HEK293 (cell line): ENCODE measurements around the gene PTPRR.

Experiments used
- CTCF ChIA-PET: fragments of 350-600 bp; formaldehyde crosslinking; extraction: SDS; loops from one replicate; lab custom pipeline; 2021; ENCODE audit warnings: antibody characterized with exemption; lab: Yijun Ruan, JAX
- POLR2A ChIA-PET: fragments of 300-600 bp; formaldehyde crosslinking; extraction: SDS; loops from one replicate; lab custom pipeline; 2020; ENCODE audit warnings: antibody characterized with exemption, inconsistent platforms; lab: Yijun Ruan, JAX
- H3K27ac ChIP-seq: fragments of 200-500 bp; sonication (Bioruptor generic); 2 replicates; pipeline ENCODE4 v1.5.1; 2014; ENCODE audit warnings: low read depth, low read length, control low read depth, inconsistent platforms; ENCODE audit errors: extremely low read depth
- H3K36me3 ChIP-seq, 2 experiments: fragments of 200-500 bp in 1 of 2; sonication (Bioruptor generic) in 1 of 2; 1 replicate in 1 of 2; 2 replicates in 1 of 2; pipeline ENCODE4 v1.5.1; 2014 to 2017; ENCODE audit warnings: inconsistent platforms in 2 of 2, low read length in 2 of 2; ENCODE audit not compliant: control insufficient read depth in 2 of 2, insufficient read depth in 1 of 2
- H3K4me1 ChIP-seq: fragments of 200-500 bp; sonication (Bioruptor generic); 2 replicates; pipeline ENCODE4 v1.5.1; 2014; ENCODE audit warnings: mild to moderate bottlenecking, low read length, inconsistent platforms; ENCODE audit not compliant: control insufficient read depth, insufficient read depth
- H3K4me3 ChIP-seq: 2 replicates; pipeline ENCODE4 v1.5.1; 2011; ENCODE audit warnings: low read depth, mild to moderate bottlenecking, control low read depth, low read length, moderate library complexity
- H3K9me3 ChIP-seq: fragments of 200-500 bp; sonication (Bioruptor generic); 2 replicates; pipeline ENCODE4 v1.5.1; 2014; ENCODE audit warnings: low read depth, low read length, inconsistent platforms; ENCODE audit not compliant: control insufficient read depth, insufficient read depth
- FEZF1 ChIP-seq: fragments of 450-650 bp; formaldehyde crosslinking; IDR thresholded peaks from 2 replicates; pipeline ENCODE4 v1.5.1; 2016; ENCODE audit warnings: missing biosample characterization, missing genetic modification characterization
- GFI1B ChIP-seq: fragments of 450-650 bp; formaldehyde crosslinking; IDR thresholded peaks from 2 replicates; pipeline ENCODE4 v1.5.1; 2016; ENCODE audit warnings: missing biosample characterization, missing genetic modification characterization
- HOXC10 ChIP-seq: sonication (generic); formaldehyde crosslinking; IDR thresholded peaks from 2 replicates; pipeline ENCODE4 v1.8.1; 2023; ENCODE audit warnings: mild to moderate bottlenecking, missing genetic modification reagents
- ZBTB8A ChIP-seq: fragments of 450-650 bp; formaldehyde crosslinking; IDR thresholded peaks from 2 replicates; pipeline ENCODE4 v1.5.1; 2016; ENCODE audit warnings: missing biosample characterization, missing genetic modification characterization
- ZFHX2 ChIP-seq: fragments of 450-650 bp; formaldehyde crosslinking; conservative IDR thresholded peaks from 2 replicates; pipeline ENCODE4 v1.5.1; 2016; ENCODE audit warnings: missing biosample characterization, missing genetic modification characterization
- ZNF140 ChIP-seq: fragments of 450-650 bp; formaldehyde crosslinking; IDR thresholded peaks from 2 replicates; pipeline ENCODE4 v1.5.1; 2016; ENCODE audit warnings: missing biosample characterization, missing genetic modification characterization
- ZNF157 ChIP-seq: fragments of 450-650 bp; formaldehyde crosslinking; IDR thresholded peaks from 2 replicates; pipeline ENCODE4 v1.5.1; 2016; ENCODE audit warnings: missing biosample characterization, missing genetic modification characterization
- ZNF292 ChIP-seq: fragments of 450-650 bp; formaldehyde crosslinking; IDR thresholded peaks from 2 replicates; pipeline ENCODE4 v1.5.1; 2016; ENCODE audit warnings: low read depth, missing biosample characterization, missing genetic modification characterization, borderline replicate concordance
- ZNF354C ChIP-seq: fragments of 450-650 bp; formaldehyde crosslinking; IDR thresholded peaks from 2 replicates; pipeline ENCODE4 v1.5.1; 2016; ENCODE audit warnings: missing biosample characterization, missing genetic modification characterization, low read depth, borderline replicate concordance
- ZNF394 ChIP-seq: fragments of 450-650 bp; formaldehyde crosslinking; IDR thresholded peaks from 2 replicates; pipeline ENCODE4 v1.5.1; 2016; ENCODE audit warnings: missing biosample characterization, missing genetic modification characterization, mild to moderate bottlenecking, moderate library complexity, borderline replicate concordance
- ZNF426 ChIP-seq: fragments of 450-650 bp; formaldehyde crosslinking; IDR thresholded peaks from 2 replicates; pipeline ENCODE4 v1.5.1; 2017; ENCODE audit warnings: missing biosample characterization, missing genetic modification characterization, mild to moderate bottlenecking, inconsistent platforms, moderate library complexity
- ZNF433 ChIP-seq: fragments of 450-650 bp; formaldehyde crosslinking; IDR thresholded peaks from 2 replicates; pipeline ENCODE4 v1.5.1; 2016; ENCODE audit warnings: missing biosample characterization, missing genetic modification characterization, low read depth
- ZNF555 ChIP-seq: fragments of 450-650 bp; formaldehyde crosslinking; conservative IDR thresholded peaks from 2 replicates; pipeline ENCODE4 v1.5.1; 2017; ENCODE audit warnings: missing biosample characterization, mild to moderate bottlenecking, missing genetic modification characterization, inconsistent platforms
- ZNF610 ChIP-seq: fragments of 450-650 bp; formaldehyde crosslinking; IDR thresholded peaks from 2 replicates; pipeline ENCODE4 v1.5.1; 2016; ENCODE audit warnings: missing biosample characterization, missing genetic modification characterization, borderline replicate concordance
- ZNF660 ChIP-seq: fragments of 450-650 bp; IDR thresholded peaks from 2 replicates; pipeline ENCODE4 v1.5.1; 2018; ENCODE audit warnings: missing biosample characterization, mild to moderate bottlenecking, missing genetic modification characterization
- TF ChIP-seq, protein P1 (sequence below): fragments of 450-650 bp; formaldehyde crosslinking; IDR thresholded peaks from 2 replicates; pipeline ENCODE4 v1.5.1; 2016; ENCODE audit warnings: missing biosample characterization, missing genetic modification characterization
- TF ChIP-seq, protein P2 (sequence below): fragments of 450-650 bp; formaldehyde crosslinking; IDR thresholded peaks from 2 replicates; pipeline ENCODE4 v1.5.1; 2016; ENCODE audit warnings: missing biosample characterization, missing genetic modification characterization
- TF ChIP-seq, protein P3 (sequence below): fragments of 450-650 bp; formaldehyde crosslinking; conservative IDR thresholded peaks from 2 replicates; pipeline ENCODE4 v1.5.1; 2016; ENCODE audit warnings: low read depth, missing biosample characterization, missing genetic modification characterization
- TF ChIP-seq, protein P4 (sequence below): fragments of 450-650 bp; formaldehyde crosslinking; conservative IDR thresholded peaks from 2 replicates; pipeline ENCODE4 v1.5.1; 2016; ENCODE audit warnings: low read depth, missing biosample characterization, missing genetic modification characterization

Gene PTPRR

DNA sequence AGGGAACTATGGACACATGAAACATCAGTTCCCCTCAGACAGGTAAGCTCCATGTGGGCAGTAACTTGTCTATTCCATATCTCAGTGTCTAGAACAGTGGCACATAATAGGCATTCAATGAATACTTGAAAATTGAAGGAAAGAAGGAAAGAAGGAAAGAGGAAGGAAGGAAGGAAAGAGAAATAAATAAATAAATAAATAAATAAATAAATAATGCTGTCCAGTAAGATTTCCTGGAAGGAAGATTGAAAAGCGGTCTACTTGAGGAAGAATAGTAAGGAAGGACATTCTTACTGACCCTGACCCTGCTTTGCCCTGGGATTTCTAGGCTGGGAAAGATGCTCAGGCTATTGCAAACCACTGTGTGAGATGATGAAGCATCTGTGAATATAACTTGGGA lies 91.5 kb downstream of the PTPRR start:
- ChIA-PET CTCF (no interaction called here), POLR2A (no interaction called here)
- Histone ChIP-seq H3K36me3 (no peaks in the 10 kb centered on the region), H3K4me1 (no peaks in the 10 kb centered on the region), H3K9me3 (no peaks in the 10 kb centered on the region), H3K27ac (no peak overlapping the region), H3K4me3 (no peak overlapping the region)
- TF ChIP-seq HOXC10 (no peak), ZNF426 (peak; percentile 42), ZNF354C (tag by site-specific recombination) (no peak), ZBTB8A (peak; percentile 29; the same call in 1 of the 2 replicates), ZNF157 (tag by site-specific recombination) (no peak), ZNF394 (tag by site-specific recombination) (peak; percentile 62; the same call in 1 of the 2 replicates), ZFHX2 (tag by site-specific recombination) (no peak), ZNF555 (tag by site-specific recombination) (peak; percentile 46; the same call in 1 of the 2 replicates), ZNF140 (tag by site-specific recombination) (peak; percentile 23; the same call in 1 of the 2 replicates), ZNF292 (tag by site-specific recombination) (no peak), FEZF1 (tag by site-specific recombination) (no peak), ZNF610 (tag by site-specific recombination) (no peak), ZNF660 (tag by site-specific recombination) (no peak), ZNF433 (tag by site-specific recombination) (peak; percentile 47; the same call in 1 of the 2 replicates), GFI1B (tag by site-specific recombination) (no peak)
- TF ChIP-seq, protein P1, sequence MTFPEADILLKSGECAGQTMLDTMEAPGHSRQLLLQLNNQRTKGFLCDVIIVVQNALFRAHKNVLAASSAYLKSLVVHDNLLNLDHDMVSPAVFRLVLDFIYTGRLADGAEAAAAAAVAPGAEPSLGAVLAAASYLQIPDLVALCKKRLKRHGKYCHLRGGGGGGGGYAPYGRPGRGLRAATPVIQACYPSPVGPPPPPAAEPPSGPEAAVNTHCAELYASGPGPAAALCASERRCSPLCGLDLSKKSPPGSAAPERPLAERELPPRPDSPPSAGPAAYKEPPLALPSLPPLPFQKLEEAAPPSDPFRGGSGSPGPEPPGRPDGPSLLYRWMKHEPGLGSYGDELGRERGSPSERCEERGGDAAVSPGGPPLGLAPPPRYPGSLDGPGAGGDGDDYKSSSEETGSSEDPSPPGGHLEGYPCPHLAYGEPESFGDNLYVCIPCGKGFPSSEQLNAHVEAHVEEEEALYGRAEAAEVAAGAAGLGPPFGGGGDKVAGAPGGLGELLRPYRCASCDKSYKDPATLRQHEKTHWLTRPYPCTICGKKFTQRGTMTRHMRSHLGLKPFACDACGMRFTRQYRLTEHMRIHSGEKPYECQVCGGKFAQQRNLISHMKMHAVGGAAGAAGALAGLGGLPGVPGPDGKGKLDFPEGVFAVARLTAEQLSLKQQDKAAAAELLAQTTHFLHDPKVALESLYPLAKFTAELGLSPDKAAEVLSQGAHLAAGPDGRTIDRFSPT (tag by site-specific recombination), result no peak
- TF ChIP-seq, protein P2, sequence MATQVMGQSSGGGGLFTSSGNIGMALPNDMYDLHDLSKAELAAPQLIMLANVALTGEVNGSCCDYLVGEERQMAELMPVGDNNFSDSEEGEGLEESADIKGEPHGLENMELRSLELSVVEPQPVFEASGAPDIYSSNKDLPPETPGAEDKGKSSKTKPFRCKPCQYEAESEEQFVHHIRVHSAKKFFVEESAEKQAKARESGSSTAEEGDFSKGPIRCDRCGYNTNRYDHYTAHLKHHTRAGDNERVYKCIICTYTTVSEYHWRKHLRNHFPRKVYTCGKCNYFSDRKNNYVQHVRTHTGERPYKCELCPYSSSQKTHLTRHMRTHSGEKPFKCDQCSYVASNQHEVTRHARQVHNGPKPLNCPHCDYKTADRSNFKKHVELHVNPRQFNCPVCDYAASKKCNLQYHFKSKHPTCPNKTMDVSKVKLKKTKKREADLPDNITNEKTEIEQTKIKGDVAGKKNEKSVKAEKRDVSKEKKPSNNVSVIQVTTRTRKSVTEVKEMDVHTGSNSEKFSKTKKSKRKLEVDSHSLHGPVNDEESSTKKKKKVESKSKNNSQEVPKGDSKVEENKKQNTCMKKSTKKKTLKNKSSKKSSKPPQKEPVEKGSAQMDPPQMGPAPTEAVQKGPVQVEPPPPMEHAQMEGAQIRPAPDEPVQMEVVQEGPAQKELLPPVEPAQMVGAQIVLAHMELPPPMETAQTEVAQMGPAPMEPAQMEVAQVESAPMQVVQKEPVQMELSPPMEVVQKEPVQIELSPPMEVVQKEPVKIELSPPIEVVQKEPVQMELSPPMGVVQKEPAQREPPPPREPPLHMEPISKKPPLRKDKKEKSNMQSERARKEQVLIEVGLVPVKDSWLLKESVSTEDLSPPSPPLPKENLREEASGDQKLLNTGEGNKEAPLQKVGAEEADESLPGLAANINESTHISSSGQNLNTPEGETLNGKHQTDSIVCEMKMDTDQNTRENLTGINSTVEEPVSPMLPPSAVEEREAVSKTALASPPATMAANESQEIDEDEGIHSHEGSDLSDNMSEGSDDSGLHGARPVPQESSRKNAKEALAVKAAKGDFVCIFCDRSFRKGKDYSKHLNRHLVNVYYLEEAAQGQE (tag by site-specific recombination), result 0 out of 2 replicates have a peak, but pooled peaks have one; percentile 25
- TF ChIP-seq, protein P3, sequence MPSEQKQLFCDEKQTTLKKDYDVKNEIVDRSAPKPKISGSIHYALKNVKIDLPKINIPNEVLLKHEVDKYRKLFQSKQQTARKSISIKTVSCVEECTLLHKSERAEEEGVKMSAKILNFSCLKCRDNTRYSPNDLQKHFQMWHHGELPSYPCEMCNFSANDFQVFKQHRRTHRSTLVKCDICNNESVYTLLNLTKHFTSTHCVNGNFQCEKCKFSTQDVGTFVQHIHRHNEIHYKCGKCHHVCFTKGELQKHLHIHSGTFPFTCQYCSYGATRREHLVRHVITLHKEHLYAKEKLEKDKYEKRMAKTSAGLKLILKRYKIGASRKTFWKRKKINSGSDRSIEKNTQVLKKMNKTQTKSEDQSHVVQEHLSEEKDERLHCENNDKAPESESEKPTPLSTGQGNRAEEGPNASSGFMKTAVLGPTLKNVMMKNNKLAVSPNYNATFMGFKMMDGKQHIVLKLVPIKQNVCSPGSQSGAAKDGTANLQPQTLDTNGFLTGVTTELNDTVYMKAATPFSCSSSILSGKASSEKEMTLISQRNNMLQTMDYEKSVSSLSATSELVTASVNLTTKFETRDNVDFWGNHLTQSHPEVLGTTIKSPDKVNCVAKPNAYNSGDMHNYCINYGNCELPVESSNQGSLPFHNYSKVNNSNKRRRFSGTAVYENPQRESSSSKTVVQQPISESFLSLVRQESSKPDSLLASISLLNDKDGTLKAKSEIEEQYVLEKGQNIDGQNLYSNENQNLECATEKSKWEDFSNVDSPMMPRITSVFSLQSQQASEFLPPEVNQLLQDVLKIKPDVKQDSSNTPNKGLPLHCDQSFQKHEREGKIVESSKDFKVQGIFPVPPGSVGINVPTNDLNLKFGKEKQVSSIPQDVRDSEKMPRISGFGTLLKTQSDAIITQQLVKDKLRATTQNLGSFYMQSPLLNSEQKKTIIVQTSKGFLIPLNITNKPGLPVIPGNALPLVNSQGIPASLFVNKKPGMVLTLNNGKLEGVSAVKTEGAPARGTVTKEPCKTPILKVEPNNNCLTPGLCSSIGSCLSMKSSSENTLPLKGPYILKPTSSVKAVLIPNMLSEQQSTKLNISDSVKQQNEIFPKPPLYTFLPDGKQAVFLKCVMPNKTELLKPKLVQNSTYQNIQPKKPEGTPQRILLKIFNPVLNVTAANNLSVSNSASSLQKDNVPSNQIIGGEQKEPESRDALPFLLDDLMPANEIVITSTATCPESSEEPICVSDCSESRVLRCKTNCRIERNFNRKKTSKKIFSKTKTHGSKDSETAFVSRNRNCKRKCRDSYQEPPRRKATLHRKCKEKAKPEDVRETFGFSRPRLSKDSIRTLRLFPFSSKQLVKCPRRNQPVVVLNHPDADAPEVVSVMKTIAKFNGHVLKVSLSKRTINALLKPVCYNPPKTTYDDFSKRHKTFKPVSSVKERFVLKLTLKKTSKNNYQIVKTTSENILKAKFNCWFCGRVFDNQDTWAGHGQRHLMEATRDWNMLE (tag by site-specific recombination), result peak; percentile 70
- TF ChIP-seq, protein P4, sequence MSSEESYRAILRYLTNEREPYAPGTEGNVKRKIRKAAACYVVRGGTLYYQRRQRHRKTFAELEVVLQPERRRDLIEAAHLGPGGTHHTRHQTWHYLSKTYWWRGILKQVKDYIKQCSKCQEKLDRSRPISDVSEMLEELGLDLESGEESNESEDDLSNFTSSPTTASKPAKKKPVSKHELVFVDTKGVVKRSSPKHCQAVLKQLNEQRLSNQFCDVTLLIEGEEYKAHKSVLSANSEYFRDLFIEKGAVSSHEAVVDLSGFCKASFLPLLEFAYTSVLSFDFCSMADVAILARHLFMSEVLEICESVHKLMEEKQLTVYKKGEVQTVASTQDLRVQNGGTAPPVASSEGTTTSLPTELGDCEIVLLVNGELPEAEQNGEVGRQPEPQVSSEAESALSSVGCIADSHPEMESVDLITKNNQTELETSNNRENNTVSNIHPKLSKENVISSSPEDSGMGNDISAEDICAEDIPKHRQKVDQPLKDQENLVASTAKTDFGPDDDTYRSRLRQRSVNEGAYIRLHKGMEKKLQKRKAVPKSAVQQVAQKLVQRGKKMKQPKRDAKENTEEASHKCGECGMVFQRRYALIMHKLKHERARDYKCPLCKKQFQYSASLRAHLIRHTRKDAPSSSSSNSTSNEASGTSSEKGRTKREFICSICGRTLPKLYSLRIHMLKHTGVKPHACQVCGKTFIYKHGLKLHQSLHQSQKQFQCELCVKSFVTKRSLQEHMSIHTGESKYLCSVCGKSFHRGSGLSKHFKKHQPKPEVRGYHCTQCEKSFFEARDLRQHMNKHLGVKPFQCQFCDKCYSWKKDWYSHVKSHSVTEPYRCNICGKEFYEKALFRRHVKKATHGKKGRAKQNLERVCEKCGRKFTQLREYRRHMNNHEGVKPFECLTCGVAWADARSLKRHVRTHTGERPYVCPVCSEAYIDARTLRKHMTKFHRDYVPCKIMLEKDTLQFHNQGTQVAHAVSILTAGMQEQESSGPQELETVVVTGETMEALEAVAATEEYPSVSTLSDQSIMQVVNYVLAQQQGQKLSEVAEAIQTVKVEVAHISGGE (tag by site-specific recombination), result peak; percentile 44; the same call in 1 of the 2 replicates
